Neural progenitor cell (in vitro differentiated cells): Measurements from ENCODE around the gene CA5A.

Source experiments
- EZH2phosphoT487 ChIP-seq: fragments of 200-600 bp; sonication (generic); IDR thresholded peaks from 2 replicates; pipeline ENCODE4 v1.6.1; 2017; ENCODE audit warnings: antibody characterized with exemption
- TF ChIP-seq, protein P1 (sequence below): fragments of 200-600 bp; sonication (generic); IDR thresholded peaks from 2 replicates; pipeline ENCODE4 v1.5.1; 2017; ENCODE audit warnings: antibody characterized with exemption, mild to moderate bottlenecking

GRCh38 chr16:87854053-87854906, 82.0 kb downstream of the CA5A start:
- TF ChIP-seq, protein P1, sequence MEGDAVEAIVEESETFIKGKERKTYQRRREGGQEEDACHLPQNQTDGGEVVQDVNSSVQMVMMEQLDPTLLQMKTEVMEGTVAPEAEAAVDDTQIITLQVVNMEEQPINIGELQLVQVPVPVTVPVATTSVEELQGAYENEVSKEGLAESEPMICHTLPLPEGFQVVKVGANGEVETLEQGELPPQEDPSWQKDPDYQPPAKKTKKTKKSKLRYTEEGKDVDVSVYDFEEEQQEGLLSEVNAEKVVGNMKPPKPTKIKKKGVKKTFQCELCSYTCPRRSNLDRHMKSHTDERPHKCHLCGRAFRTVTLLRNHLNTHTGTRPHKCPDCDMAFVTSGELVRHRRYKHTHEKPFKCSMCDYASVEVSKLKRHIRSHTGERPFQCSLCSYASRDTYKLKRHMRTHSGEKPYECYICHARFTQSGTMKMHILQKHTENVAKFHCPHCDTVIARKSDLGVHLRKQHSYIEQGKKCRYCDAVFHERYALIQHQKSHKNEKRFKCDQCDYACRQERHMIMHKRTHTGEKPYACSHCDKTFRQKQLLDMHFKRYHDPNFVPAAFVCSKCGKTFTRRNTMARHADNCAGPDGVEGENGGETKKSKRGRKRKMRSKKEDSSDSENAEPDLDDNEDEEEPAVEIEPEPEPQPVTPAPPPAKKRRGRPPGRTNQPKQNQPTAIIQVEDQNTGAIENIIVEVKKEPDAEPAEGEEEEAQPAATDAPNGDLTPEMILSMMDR: no peak
- TF ChIP-seq EZH2phosphoT487: no peak
